Activated CD4-positive, alpha-beta T cell treated with anti-CD3 and anti-CD28 coated beads, Interleukin-2, Interleukin-6, amounts not matched to agents 100 ng/mL and 50 ng/mL, durations not matched to agents 16 hours and 8 hours (primary cell): ENCODE data around the gene EYA4.
A peak's percentile ranks its signal among the peaks of the same experiment; 100 is the strongest.

Experiments
- DNase-seq: peaks from one replicate; pipeline ENCODE4 v3.0.0-alpha.2; 2020

EYA4 gene

DNA sequence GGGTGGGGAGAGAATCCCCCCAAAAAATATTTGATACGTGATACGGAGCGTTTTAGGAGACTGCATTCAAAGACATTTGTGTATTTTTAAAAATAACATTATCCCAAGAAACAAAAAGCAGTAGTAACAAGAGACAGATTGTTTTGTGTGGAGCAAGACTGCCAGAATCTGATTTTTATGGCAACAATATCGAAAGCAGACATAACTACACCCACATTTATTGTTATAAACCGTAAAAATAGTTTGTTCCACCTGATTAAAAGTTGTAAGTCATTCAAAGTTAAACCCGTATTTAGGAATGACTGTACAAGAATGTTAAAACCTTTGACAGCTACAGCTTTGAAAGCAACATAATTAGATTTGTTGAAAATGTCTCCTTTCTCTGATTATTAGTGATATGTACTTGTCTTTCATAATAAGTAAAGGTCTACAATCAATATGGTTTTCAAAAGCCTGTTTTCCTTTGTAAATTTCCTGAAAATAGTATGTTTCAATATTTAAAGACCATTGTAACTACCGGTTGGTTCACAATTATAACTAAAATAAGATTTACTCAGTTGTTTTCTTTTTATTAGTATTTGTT lies 2.7 kb downstream of the EYA4 start:
- DNase-seq: no peak

DNA sequence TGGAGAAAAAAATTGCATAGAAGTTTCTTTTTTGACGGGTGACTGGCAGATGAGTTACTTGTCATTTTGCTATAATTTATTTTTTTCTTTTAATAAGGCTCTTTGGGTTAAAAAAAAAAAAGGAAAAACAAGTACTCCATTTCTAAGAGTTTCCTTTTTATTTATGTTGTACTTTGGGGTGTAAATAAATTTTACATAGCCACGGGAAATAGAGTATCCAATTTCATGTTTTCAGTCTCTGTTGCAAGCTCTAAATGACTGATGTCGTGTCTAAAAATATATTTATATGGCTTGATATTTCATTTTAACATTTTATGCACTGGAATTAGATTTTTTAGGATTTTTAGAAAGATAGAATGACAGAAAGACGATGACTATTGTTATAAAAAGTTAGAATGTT lies 3.4 kb downstream of the EYA4 start:
- no peak for DNase-seq

DNA sequence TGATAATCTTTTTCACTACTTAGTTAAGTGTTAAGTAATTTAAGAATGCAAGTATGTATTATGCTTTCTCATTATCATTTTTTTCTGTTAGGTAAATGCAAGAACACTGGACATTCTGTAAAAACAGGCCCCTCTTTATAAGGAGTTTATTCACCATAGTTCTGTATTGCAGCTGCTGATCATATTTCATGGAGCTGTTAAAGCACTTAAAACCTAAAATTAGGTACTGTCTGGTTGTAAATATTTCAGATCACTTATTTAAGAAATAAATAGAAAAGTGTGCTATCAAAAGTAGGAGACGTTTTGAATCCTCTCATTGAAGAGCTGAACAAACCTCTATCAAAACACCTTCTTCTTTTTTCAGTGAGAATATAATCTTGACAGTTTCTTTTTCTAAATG lies 3.9 kb downstream of the EYA4 start:
- no peak for DNase-seq

DNA sequence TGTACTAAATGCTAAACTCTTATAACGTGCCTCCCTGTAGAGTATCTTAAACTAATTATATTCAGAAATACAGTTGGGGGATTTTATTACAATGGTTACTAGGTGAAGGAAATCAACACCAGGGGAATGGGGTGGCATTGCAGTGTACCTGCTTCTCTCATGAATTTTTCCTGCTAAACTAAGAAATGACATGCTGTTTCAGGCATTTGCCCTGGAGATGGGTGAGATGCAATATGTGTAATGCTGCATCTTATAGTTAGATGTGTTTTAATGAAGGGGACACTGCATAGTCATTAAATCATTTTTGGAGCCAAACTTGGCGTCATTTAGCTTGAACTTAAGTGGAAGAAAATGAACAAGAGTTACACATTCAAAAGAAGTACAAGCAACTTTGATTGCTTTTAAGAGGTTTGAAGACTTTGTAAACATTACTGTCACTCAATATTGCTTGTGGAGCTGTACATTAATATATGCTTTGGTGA lies 4.3 kb downstream of the EYA4 start:
- no peak for DNase-seq

DNA sequence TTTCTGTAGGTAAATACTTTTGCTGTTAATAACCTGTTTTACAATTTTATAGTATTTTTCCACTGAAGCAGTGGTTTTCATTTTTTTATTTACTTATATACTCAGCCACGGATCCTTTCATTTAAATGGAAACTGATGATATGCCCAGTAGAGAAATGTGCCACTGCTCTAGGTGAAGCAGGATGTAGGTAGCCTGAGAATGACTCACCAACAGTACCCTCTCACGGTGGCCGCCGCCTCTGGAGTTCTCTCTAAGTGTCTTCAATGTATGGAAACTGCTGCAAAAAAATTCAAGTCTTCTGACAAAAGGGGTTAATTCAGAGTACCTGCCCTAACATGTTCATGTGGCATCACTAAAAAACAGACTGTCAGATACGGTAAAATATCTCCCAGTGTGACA lies 6.4 kb downstream of the EYA4 start:
- DNase-seq: no peak

DNA sequence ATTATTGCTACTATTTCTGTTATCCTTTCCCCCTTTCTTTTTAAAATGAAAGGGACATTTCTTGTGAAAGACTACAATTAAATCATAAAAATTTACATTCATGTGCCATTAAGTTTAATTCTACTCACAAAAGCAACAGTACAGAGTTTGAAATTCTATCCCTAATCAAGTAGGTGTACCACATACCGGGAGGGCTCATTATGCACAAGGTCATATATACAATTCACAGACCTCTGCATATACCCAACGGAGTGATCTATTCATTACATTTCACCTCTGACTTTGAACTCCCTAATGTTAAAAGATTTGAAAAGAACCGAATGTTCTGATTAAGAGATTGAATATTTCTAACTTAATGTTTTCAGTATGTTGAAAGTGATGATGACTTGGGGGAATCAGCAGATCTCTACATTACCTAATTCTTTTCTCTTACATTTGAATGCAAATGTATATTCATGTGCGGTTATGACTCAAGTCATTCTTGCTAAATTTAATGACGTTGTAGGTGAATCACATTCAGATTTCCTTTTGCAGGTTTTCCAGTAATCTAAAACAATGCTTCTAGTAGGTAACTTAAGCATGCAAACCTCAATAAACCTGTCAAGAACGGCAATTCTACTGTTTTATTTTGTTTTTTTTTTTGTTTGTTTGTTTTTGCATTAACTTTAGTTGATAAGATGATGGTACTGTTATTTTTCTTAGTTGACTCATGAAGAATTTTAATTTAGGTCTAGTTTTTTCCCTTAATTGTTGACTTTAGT lies 7.3 kb downstream of the EYA4 start:
- DNase-seq: no peak

DNA sequence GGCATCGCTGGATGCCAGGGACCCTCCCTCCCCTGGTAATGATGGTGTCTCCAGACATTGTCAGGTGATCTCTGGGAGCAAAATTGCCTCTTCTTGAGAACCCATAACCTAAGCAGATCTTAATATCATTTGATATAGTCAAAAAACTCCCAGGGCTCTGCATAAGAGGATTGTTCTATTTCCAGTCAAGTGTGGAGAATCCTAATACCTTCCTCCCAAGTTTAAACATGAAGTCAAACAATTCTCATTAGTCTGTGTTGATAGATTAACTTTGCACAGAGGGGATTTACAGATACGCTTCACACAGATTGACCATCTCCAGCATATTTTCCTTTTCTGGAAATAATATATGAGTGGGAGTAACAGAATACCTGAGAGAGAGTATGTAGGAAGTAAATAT lies 10.5 kb downstream of the EYA4 start:
- no peak for DNase-seq

DNA sequence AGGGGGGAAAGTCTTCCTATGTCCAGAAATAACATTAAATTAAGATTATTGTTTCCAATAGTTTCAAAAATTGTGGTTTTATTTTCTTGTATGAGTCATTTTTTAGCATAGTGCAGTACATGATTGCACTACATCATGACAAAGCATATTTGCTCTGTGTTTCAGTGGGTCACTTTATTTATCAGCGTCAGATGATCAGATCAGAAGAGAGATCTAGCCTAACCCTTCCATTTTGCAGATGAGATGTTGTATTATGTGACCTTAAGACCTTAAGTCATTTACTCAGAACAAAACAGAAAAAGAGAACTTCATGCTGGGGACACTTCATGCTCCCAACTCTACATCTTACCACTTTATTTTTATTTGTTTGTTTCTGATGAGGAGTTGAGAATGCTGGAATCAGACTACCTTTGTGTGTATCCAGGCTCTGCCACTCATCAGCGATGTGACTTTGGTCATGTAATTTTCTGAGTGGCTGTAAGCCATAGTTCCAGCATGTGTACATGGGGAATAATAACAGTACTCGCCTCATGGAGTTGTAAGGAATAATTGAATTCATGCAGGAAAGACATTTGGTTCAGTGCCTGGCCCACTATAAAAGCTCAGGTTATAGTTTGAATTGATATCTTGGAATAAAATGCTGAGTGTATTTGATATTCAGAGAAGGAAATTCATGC lies 13.5 kb downstream of the EYA4 start:
- no peak for DNase-seq

DNA sequence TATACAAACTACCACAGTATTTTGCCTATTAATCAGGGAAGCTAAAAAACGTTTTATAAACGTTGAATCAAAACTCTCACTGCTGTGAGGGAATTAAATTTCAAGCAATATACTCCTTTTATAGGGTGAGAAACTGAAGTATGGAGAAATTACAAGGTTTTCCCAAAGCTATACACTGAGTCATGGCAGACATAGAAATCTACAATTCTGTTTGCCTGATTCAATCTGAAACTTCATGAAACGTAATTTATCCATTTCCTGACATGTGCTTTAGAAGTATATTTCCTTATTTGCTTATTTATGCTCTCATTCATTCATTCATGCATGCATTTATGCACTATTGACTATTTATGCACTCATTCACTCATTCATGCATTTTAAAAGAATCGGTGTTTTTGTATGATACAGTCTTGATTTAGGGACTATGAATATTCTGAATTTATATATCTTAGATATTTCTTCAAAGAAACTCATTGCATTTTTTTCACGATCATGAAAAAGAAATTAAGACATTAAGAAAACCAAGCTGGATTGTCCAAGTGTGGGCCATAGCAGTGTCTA lies 16.5 kb downstream of the EYA4 start:
- DNase-seq: no peak

DNA sequence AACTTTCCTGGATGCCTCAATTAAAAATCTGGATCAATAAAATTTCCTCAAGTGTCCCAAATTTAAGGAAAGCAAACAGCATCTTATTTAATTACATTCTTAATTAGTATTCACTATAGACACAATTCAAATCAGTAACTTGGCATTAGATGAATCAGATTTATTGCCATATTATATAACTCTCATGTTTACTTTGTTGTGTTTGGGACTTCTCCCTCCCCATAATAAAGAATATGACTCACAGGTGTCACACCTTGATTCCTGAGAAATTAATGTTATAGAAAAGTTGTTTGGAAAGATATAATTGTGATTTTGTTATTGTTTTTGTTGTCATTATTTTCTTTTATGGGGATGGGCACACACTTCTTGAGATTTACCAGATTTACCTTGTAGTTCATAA lies 18.4 kb downstream of the EYA4 start:
- DNase-seq: no peak

DNA sequence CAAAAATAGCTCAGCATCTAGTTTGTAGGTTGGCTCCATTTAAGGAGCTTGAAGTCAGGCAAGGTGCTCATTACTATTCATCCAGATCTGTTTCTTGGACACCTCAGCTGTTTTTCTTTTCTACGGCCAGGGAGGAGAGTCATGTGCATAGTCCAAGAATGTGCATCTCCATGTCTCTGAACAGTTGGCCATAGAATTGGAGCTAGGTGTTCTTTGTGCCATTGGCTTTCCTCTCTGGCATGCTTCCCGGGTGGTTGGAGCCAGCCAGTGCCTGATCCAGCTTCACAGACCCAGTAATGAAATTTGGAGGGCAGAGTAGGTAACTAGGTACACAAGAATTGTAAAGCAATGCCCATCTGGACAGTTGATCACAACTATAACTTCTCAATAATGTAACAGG lies 21.6 kb downstream of the EYA4 start:
- DNase-seq: no peak

DNA sequence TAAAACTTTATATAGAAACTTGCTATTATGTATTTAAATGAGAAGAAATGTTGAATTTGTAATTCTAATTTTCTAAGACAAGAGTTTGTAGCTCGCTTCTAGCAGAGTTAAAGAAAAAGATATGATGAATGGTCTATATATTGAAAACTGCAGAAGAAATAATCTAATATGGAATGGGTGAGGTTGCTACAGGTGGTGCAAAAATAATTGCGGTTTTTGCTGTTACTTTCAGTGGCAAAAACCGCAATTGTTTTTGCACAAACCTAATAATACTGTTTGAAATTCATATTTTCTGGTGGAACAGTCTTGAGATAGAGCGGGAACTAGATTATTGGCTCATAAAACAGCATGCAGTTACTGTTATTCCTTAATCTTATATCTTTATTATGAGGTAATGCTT lies 23.9 kb downstream of the EYA4 start:
- no peak for DNase-seq

DNA sequence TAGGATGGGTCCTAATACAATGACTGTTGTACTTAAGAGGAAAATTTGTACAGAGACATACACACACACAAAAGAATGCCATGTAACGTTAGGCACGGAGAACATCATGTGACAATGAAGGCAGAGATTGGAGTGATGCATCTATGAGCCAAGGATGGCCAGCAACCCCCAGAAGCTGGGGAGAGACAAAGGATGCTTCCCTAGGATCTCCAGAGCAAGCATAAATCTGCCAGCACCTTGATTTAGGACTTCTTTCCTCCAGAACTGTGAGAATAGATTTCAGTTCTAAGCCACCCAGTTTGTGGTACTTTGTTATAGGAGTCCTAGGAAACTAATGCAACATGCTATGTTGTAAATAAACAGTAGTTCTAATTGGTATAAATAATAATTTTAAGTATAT lies 25.0 kb downstream of the EYA4 start:
- no peak for DNase-seq

DNA sequence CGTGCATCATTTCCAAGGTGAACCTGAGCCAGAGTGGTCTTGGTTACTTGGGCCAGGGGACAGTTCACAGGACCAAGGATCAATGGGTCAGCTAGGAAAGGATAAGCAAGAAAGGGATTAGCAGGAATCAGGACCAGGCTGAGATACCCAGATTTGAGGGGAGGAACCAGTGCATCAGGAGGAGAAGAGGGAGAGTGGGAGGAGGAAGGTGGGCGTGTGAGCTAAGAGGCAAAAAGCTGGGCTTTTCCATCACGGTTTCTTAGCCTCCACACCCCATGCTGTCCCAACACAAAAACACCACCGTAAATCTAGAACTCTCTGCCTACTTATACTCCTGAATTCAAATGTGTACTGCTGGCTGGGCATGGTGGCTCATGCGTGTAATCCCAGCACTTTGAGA lies 27.5 kb downstream of the EYA4 start:
- DNase-seq: no peak

DNA sequence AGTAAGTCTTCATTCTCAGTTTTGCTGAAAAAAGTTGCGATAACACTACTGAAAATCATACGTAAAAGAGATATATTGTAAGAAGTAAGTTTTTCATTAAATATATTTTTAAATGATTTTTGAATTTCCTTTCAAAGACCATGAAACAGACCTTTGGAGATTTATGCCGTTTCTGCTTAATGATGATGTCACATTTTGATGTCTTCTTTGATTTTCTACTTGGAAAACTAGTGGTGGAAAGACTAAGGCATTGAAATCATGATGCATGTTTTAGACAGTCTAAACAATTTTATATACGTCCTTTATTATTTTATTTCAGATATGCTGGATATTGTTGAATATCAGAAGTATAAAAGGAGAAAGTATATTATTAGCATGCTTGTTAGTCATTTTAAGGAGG lies 33.7 kb downstream of the EYA4 start:
- DNase-seq: no peak

DNA sequence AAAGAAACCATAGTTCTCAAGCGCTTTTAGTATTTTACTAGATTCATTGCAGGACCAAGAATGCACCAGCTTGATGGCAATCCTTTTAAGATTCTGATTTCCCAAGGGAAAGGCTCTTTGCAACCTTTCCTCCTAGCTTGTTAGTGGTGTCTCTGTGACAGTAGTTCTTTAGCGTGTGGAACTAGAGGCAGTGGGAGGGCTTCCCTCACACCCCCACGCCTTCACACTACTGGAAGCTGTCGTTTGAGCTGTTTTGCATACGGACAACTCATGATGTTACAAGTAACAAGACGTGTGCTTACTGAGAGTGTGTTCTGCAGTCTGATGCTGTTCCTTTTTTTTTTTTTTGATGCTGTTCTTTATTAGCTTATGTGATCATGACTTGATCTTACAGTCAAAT lies 34.1 kb downstream of the EYA4 start:
- no peak for DNase-seq

DNA sequence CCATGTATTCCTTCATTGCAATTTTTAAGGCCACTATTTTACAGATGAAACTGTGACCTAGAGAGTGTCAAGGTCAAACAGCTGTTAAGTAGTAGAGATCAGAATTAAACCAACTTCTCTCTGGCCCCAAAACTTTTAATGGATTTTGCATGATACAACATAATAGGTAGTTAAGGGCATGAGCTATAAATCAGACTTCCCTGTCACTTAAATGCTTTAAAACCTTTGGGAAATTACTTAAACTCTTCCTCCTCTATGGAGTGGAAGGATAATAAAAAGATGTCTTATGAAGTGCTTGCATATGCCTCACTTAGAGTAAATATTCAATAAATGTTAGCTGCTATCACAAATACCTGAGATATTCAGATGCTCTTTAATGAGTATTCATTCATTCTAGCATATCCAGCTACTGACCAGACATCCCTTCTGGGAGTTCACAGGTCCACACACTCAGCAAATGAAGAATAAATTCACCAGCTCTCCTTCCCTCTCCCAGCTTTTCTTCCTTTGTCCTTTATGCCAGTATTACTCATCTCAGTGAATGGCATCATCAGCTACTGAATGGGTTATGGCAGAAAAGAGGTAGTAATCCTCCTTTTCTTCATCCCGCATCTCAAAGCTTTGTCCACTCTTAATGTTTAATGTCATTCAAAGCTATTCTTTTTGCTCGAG lies 36.2 kb downstream of the EYA4 start:
- no peak for DNase-seq

DNA sequence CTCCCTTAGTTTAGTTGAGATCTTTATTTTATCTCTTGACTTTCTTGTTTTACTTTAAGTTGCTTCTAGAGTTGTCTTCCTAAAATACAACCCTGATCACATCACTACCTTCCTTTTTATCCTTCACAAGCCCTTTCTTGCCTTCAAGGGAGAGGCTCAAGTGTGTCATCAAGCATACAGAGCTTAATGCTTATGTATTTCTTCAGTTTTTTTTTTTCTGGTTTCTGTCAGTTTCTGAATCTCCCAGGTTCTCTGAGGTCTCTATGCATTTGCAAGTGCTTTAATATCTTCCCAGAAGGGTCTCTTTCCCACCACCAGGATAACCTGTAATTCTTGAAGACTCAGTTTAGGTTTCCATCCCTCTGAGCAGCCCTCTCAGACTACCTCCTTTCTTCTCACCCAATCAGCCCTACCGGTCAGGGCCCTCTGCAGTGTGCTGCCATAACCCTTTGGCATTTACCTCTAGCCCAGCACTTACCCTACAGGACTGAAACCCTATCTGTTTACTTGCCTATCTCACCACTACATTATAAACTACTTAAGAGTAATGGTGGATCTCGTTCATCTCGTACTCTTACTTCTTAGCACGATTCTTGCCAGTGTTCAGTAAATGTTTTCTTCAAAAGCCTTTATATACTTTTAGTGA lies 36.9 kb downstream of the EYA4 start:
- DNase-seq: no peak

DNA sequence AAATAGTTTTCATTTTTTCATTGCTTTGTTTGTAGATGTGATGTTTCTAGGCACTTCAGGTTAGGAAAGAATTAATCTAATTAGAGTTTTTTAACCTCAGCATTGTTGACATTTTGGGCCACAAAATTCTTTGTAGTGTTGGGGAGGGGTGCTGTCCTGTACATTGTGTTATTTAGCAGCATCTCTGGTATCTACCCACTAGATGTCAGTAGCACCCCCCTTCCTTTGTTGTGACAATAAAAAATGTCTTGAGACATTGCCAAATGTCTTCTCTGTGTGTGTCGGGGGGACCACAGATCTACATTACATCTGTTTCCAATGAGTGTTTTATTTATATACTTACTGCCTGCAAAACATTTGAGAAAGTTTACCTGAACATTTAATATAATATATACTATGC lies 45.6 kb downstream of the EYA4 start:
- DNase-seq: peak; percentile 10

DNA sequence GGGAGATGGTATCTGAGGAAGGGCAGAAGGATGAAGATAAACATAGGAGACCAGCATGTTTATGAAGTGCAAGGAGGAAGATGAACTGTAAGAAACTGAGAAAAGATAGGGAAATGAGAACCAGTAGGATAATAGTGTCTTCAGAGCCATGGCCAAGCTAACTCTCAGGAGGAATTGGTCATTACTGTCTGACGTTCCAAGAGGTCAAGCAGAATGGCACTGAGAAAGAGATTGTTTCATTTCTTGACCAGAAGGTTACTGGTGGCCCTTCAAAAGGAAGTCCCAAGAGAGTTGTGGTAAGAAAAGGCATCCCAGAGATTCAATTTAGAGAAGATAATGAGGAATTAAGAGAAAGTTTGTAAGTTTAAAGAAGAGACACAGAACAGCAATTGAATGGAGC lies 47.5 kb downstream of the EYA4 start:
- no peak for DNase-seq

DNA sequence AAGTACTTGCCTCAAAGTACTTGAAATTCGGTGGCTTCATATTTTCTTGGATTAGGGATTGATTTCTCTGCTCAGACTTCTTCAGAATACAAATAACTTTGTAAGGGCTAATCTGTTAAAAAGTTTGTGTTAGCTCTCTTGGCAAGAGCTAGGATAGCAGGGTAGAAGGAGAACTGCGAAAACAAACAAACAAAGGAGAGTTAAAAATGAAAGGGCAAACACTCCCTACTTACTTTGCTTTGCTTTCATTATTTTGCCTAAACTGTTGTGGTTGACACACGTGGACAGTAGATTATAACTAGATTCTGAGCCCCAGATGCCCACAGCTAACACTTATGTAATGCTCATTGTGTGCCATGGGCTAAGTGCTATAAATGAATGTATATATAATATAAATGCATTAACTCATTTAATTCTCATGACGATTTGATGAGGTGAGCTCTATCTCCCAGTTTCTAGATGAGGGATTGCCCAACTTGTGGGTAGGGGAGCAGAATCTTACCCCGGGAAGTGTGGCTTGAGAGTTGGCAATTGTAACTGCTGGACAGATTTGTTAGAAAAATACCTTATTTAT lies 48.7 kb downstream of the EYA4 start:
- DNase-seq: no peak

DNA sequence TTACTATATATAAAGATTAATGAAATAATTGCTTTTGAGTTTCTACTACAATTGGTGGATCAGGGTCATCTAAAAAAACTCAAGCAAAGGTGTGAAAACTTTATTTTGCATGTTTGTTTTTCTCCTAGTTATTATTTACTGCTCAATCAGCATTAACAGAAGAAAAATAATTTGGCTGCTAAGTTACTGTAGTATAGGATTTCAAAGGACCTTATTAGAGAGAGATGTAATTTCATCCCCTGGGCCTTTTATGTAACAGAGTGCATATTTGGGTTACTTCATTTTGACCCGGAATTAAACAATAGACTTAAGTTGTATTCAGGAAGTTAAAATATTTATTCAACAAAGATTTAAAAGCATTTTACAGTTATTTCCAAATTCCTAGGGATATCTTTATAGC lies 49.8 kb downstream of the EYA4 start:
- DNase-seq: no peak

DNA sequence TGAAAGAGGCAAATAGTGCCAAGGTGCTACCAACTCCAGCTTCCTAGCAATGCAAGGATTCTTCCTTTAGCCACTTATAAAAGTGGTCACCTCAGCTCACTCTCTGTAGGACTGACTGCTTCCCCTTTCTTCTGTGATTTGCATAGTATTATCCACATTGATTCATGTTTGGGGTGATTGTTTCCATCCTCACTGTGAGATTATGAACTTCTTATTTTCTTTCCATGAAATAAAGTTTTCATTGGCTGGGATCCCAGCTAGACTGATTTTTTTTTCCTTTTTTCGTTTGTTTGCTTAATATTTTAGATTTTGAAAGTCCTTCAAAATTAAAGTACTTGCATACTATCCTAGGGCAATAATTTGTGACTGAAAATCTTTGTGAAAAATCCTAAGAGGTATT lies 50.5 kb downstream of the EYA4 start:
- DNase-seq: no peak
